Measurements from ENCODE around the gene POGLUT3.

- no peak for TF ChIP-seq POLR2A (IDR thresholded peaks at IDR 0.05; ENCODE audit: low read depth, low read length)
- TF ChIP-seq TAF1 (IDR thresholded peaks at IDR 0.05; ENCODE audit: borderline replicate concordance, low read depth, low read length) = no peak
Observed at GRCh38 chr11:108538502-108538901, 40.3 kb upstream of the POGLUT3 start.

Measured in GM12892 (cell line).